ENCODE results near the gene SMYD1.

Gene SMYD1

DNA sequence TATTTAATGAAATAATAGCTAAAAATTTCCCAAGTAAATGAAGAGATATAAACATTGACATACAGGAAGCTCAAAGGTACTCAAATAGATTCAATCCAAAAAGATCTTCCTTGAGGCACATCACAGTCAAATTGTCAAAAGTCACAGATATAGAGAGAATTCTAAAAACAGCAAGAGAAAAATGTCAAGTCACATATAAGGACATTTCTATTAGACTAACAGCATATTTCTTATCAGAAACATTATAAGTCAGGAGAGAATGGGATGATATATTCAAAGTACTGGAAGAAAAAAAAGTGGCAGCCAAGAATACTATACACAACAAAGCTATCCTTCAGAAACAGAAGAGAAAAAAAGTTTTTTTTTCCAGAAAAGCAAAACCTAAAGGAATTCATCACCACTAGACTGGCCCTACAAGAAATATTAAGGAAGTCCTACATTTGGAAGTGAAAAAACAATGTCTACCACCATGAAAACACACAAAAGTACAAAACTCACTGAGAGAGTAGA, 81.4 kb downstream of the SMYD1 start:
- Mint-ChIP-seq H3K27me3 (peaks cover 61% of the 10 kb centered on the region), H3K4me1 (no peaks in the 10 kb centered on the region), H3K36me3 (ENCODE audit: insufficient read depth) (peaks cover 1% of the 10 kb centered on the region), H3K4me3 (no peak overlapping the region), H3K9me3 (peaks cover 26% of the 10 kb centered on the region), H3K27ac (ENCODE audit: low read depth) (no peak overlapping the region)
- ATAC-seq (replicated peaks; ENCODE audit: extremely low read depth, poor library complexity, severe bottlenecking) (no peak), DNase-seq (ENCODE audit: low spot score in 2 of 2) (no peak)

DNA sequence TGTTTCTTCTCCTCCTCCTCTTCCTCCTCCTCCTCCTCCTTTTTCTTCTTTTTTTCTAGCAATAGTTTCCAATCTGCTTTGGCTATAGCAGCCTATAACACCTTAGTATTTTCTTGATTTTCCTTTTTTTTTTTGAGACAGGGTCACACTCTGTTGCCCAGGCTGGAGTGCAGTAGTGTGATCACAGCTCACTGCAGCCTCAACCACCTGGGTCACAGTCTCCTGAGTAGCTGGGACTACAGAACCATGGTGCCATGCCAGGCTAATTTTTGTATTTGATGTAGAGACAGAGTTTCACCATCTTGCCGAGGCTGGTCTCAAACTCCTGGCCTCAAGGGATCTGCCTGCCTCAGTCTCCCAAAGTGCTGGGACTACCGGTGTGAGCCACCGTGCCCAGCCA, 91.9 kb downstream of the SMYD1 start:
- no peak for DNase-seq (ENCODE audit: low spot score in 2 of 2)
- H3K27me3 Mint-ChIP-seq: peaks cover 15% of the 10 kb centered on the region
- no peak for ATAC-seq (replicated peaks; ENCODE audit: extremely low read depth, poor library complexity, severe bottlenecking)
- no peak overlapping the region for H3K27ac Mint-ChIP-seq (ENCODE audit: low read depth)
- H3K4me1 Mint-ChIP-seq: no peaks in the 10 kb centered on the region
- no peaks in the 10 kb centered on the region for H3K9me3 Mint-ChIP-seq
- no peak overlapping the region for H3K4me3 Mint-ChIP-seq
- H3K36me3 Mint-ChIP-seq (ENCODE audit: insufficient read depth): no peaks in the 10 kb centered on the region

DNA sequence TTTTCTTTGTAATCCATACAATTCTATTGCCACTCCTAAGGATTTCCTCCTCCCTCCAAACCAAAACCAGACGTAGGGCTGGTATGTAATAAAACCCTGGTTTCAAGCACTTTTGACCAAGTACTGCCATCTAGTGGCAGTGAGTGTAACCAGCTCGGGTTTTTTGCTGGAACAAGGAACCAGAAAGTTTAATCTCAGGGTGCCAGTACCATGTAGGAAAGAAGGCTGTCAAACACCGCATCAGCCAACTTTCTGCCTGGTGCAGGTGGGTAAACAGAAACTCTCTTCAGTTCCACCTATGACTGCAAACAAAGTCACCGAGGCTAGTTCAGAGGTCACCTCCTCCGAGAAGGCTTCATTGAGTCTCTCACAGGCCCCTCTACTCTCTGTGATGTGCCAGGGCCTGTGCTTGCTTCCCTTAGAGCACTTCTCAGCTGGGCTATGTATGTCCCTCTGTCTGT, 92.4 kb downstream of the SMYD1 start:
- Mint-ChIP-seq H3K27me3 (peaks cover 15% of the 10 kb centered on the region), H3K4me3 (no peak overlapping the region), H3K36me3 (ENCODE audit: insufficient read depth) (no peaks in the 10 kb centered on the region), H3K4me1 (no peaks in the 10 kb centered on the region), H3K27ac (ENCODE audit: low read depth) (no peak overlapping the region), H3K9me3 (no peaks in the 10 kb centered on the region)
- ATAC-seq (replicated peaks; ENCODE audit: extremely low read depth, poor library complexity, severe bottlenecking): no peak
- peak in 1 of 2 donors; percentile 32 for DNase-seq (ENCODE audit: low spot score in 2 of 2)

DNA sequence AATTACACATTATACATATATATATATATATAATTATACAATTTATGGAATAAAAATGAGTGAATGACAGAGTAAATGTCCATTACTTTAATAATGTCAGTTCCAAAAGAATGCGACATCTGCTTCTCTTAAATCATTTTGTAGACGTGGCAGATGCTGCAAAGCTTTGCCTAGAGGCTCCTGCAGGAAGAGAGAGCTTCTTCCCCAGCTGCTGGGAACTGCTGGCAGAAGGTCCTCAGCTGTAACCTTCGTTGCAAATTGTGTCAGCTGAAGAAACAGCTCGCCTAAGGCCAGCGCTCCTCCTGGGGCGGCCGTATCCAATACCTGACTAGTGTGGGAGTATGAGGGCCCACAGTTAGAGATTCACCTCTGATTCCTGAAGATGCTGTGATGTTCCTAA, 92.9 kb downstream of the SMYD1 start:
- Mint-ChIP-seq H3K27me3 (peaks cover 15% of the 10 kb centered on the region), H3K4me1 (no peaks in the 10 kb centered on the region), H3K27ac (ENCODE audit: low read depth) (no peak overlapping the region), H3K4me3 (no peak overlapping the region), H3K9me3 (no peaks in the 10 kb centered on the region), H3K36me3 (ENCODE audit: insufficient read depth) (no peaks in the 10 kb centered on the region)
- no peak for DNase-seq (ENCODE audit: low spot score in 2 of 2)
- no peak for ATAC-seq (replicated peaks; ENCODE audit: extremely low read depth, poor library complexity, severe bottlenecking)

DNA sequence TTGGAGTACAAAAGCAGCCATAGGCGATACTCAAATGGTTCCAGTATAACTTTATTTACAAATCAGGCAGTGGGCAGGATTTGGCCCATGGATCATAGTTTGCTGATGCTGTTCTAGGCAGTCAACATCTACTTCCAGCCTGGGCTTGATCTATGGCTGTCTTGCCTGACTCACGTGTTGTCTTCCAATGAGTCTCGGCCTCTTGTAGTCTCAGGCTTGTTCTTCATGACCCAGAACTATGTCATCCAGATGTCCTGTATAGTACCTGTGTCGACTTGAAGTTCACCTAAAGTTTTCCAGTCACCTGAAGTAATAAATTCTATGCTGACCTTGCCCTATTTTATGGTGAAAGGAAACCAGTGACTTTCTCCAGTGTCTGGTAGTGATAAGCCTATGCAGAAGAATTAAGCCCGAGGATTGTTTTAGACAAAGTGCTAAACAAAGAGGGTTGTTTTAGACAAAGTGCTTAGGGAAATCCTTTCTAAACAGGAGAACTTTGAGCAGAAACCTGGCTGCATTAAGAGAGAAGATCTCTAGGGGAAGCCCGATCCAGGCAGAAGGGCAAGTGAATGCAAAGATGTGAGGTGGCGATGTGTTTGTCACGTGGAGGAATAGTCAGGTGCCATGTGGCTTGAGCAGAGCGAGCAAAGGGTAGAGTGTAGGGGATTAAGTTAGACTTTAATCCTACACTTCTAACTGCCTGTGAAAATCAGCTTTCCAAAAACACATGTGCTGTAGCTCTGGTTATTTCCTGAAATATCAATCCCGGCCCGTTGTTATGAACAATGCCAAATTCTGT, 94.0 kb downstream of the SMYD1 start:
- ATAC-seq (replicated peaks; ENCODE audit: extremely low read depth, poor library complexity, severe bottlenecking): no peak
- DNase-seq (ENCODE audit: low spot score in 2 of 2): no peak
- Mint-ChIP-seq H3K9me3 (no peaks in the 10 kb centered on the region), H3K27ac (ENCODE audit: low read depth) (no peak overlapping the region), H3K4me1 (no peaks in the 10 kb centered on the region), H3K27me3 (peaks cover 15% of the 10 kb centered on the region), H3K36me3 (ENCODE audit: insufficient read depth) (no peaks in the 10 kb centered on the region), H3K4me3 (no peak overlapping the region)
